Hematopoietic multipotent progenitor cell treated with erythropoietin and hydrocortisone succinate and interleukin-3 and kit ligand, for 15 days (in vitro differentiated cells): Measurements from ENCODE around the gene SLC27A2.
"Not testable (repeated sequence)": the region's sequence is repeated elsewhere in the genome, so short reads cannot be mapped to it uniquely, and the experiment has no call there.

ENCODE experiments used
- DNase-seq: peaks from one replicate; pipeline ENCODE4 v3.0.0-alpha.2; 2015; ENCODE audit warnings: low spot score

The SLC27A2 gene

GRCh38 chr15:50163719-50164410 lies 18.1 kb upstream of the SLC27A2 start:
- no peak for DNase-seq

- DNase-seq: no peak
These were observed 17.5 kb upstream of the SLC27A2 start for GRCh38 chr15:50164458-50164857.

- DNase-seq: no peak
These were observed 15.8 kb upstream of the SLC27A2 start for GRCh38 chr15:50166216-50166615.

- DNase-seq: no peak
These were observed 14.9 kb upstream of the SLC27A2 start for GRCh38 chr15:50167110-50167509.

GRCh38 chr15:50168379-50168778 lies 13.6 kb upstream of the SLC27A2 start:
- DNase-seq: no peak

- DNase-seq: no peak
These were observed 13.1 kb upstream of the SLC27A2 start for GRCh38 chr15:50168783-50169411.

- not testable (repeated sequence) for DNase-seq
These were observed 9.6 kb upstream of the SLC27A2 start for GRCh38 chr15:50172360-50172895.

GRCh38 chr15:50176869-50177268 lies 5.1 kb upstream of the SLC27A2 start:
- no peak for DNase-seq

GRCh38 chr15:50180091-50180490 lies 1.9 kb upstream of the SLC27A2 start:
- no peak for DNase-seq

- no peak for DNase-seq
These were observed 1.4 kb upstream of the SLC27A2 start for GRCh38 chr15:50180582-50180981.

- no peak for DNase-seq
These were observed 611 bp upstream of the SLC27A2 start for GRCh38 chr15:50181201-50181968.

GRCh38 chr15:50182219-50183013 lies 420 bp downstream of the SLC27A2 start:
- DNase-seq: peak; percentile 13

GRCh38 chr15:50183112-50183794 lies 1.3 kb downstream of the SLC27A2 start:
- DNase-seq: no peak

GRCh38 chr15:50184863-50185504 lies 3.0 kb downstream of the SLC27A2 start:
- no peak for DNase-seq

- no peak for DNase-seq
These were observed 4.1 kb downstream of the SLC27A2 start for GRCh38 chr15:50186090-50186489.

GRCh38 chr15:50186752-50187151 lies 4.8 kb downstream of the SLC27A2 start:
- DNase-seq: no peak

- DNase-seq: no peak
These were observed 5.5 kb downstream of the SLC27A2 start for GRCh38 chr15:50187525-50187924.

- no peak for DNase-seq
These were observed 6.0 kb downstream of the SLC27A2 start for GRCh38 chr15:50187997-50188396.

- not testable (repeated sequence) for DNase-seq
These were observed 6.8 kb downstream of the SLC27A2 start for GRCh38 chr15:50188793-50189192.

GRCh38 chr15:50189633-50190032 lies 7.6 kb downstream of the SLC27A2 start:
- no peak for DNase-seq

- no peak for DNase-seq
These were observed 8.2 kb downstream of the SLC27A2 start for GRCh38 chr15:50190166-50190570.
